Measurements from ENCODE around the gene C16orf89.

Gene C16orf89

GRCh38 chr16:5069854-5070253 is 4.1 kb upstream of the C16orf89 start:
- Histone ChIP-seq H3K27me3 (ENCODE audit: insufficient read depth, poor library complexity, severe bottlenecking) (no peaks in the 10 kb centered on the region), H3K27ac (replicated peaks) (no peak overlapping the region), H3K4me3 (replicated peaks; ENCODE audit: insufficient read depth, low read length) (no peak overlapping the region)
- TF ChIP-seq POLR2AphosphoS5 (IDR thresholded peaks at IDR 0.05; ENCODE audit: low read depth), result no peak
- DNase-seq (ENCODE audit: low read depth in 1 of 2, low spot score in 1 of 2), result no peak

- no peak for TF ChIP-seq SPI1 (IDR thresholded peaks at IDR 0.05; ENCODE audit: borderline replicate concordance, low read depth)
- Histone ChIP-seq H3K27me3 (ENCODE audit: insufficient read depth, poor library complexity, severe bottlenecking) (no peaks in the 10 kb centered on the region), H3K4me3 (replicated peaks; ENCODE audit: insufficient read depth, low read length) (no peak overlapping the region), H3K27ac (replicated peaks) (no peak overlapping the region)
- no peak for DNase-seq (ENCODE audit: low read depth in 1 of 2, low spot score in 1 of 2)
Observed at GRCh38 chr16:5069048-5069447, 3.3 kb upstream of the C16orf89 start.

GRCh38 chr16:5066511-5066910 is 755 bp upstream of the C16orf89 start:
- no peak for DNase-seq (ENCODE audit: low read depth in 1 of 2, low spot score in 1 of 2)
- no peak overlapping the region for H3K27ac ChIP-seq (replicated peaks)
- no peak for TF ChIP-seq SPI1 (IDR thresholded peaks at IDR 0.05; ENCODE audit: borderline replicate concordance, low read depth)
- no peak for TF ChIP-seq CTCF (IDR thresholded peaks at IDR 0.05; ENCODE audit: insufficient read depth, low read length)
- TF ChIP-seq POLR2AphosphoS5 (IDR thresholded peaks at IDR 0.05; ENCODE audit: low read depth), result no peak
- no peak for TF ChIP-seq REST (IDR thresholded peaks at IDR 0.05; ENCODE audit: insufficient replicate concordance, low read depth)
- no peak overlapping the region for H3K4me3 ChIP-seq (replicated peaks; ENCODE audit: insufficient read depth, low read length)
- no peaks in the 10 kb centered on the region for H3K27me3 ChIP-seq (ENCODE audit: insufficient read depth, poor library complexity, severe bottlenecking)

GRCh38 chr16:5065326-5065725 is 430 bp downstream of the C16orf89 start:
- Histone ChIP-seq H3K27ac (replicated peaks) (no peak overlapping the region), H3K27me3 (ENCODE audit: insufficient read depth, poor library complexity, severe bottlenecking) (no peaks in the 10 kb centered on the region), H3K4me3 (replicated peaks; ENCODE audit: insufficient read depth, low read length) (no peak overlapping the region)
- DNase-seq (ENCODE audit: low read depth in 1 of 2, low spot score in 1 of 2), result no peak
- no peak for TF ChIP-seq SPI1 (IDR thresholded peaks at IDR 0.05; ENCODE audit: borderline replicate concordance, low read depth)
- TF ChIP-seq GABPA (IDR thresholded peaks at IDR 0.05; ENCODE audit: low read depth), result no peak
- no peak for TF ChIP-seq CTCF (IDR thresholded peaks at IDR 0.05; ENCODE audit: insufficient read depth, low read length)
- TF ChIP-seq REST (IDR thresholded peaks at IDR 0.05; ENCODE audit: insufficient replicate concordance, low read depth), result no peak
- no peak for TF ChIP-seq POLR2AphosphoS5 (IDR thresholded peaks at IDR 0.05; ENCODE audit: low read depth)

GRCh38 chr16:5064915-5065314 is 841 bp downstream of the C16orf89 start:
- H3K27ac ChIP-seq (replicated peaks), result no peak overlapping the region
- H3K4me3 ChIP-seq (replicated peaks; ENCODE audit: insufficient read depth, low read length), result no peak overlapping the region
- no peak for DNase-seq (ENCODE audit: low read depth in 1 of 2, low spot score in 1 of 2)
- TF ChIP-seq REST (IDR thresholded peaks at IDR 0.05; ENCODE audit: insufficient replicate concordance, low read depth) (no peak), GABPA (IDR thresholded peaks at IDR 0.05; ENCODE audit: low read depth) (no peak), SPI1 (IDR thresholded peaks at IDR 0.05; ENCODE audit: borderline replicate concordance, low read depth) (no peak), CTCF (IDR thresholded peaks at IDR 0.05; ENCODE audit: insufficient read depth, low read length) (no peak), POLR2AphosphoS5 (IDR thresholded peaks at IDR 0.05; ENCODE audit: low read depth) (no peak)
- H3K27me3 ChIP-seq (ENCODE audit: insufficient read depth, poor library complexity, severe bottlenecking), result no peaks in the 10 kb centered on the region
